ENCODE data around the gene CCS.

- TF ChIP-seq, protein P1, sequence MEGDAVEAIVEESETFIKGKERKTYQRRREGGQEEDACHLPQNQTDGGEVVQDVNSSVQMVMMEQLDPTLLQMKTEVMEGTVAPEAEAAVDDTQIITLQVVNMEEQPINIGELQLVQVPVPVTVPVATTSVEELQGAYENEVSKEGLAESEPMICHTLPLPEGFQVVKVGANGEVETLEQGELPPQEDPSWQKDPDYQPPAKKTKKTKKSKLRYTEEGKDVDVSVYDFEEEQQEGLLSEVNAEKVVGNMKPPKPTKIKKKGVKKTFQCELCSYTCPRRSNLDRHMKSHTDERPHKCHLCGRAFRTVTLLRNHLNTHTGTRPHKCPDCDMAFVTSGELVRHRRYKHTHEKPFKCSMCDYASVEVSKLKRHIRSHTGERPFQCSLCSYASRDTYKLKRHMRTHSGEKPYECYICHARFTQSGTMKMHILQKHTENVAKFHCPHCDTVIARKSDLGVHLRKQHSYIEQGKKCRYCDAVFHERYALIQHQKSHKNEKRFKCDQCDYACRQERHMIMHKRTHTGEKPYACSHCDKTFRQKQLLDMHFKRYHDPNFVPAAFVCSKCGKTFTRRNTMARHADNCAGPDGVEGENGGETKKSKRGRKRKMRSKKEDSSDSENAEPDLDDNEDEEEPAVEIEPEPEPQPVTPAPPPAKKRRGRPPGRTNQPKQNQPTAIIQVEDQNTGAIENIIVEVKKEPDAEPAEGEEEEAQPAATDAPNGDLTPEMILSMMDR (conservative IDR thresholded peaks at IDR 0.05): no peak
- no peak for TF ChIP-seq EZH2 (IDR thresholded peaks at IDR 0.05; ENCODE audit: low read depth)
Measured at GRCh38 chr11:66639066-66639813, 46.3 kb downstream of the CCS start.
